HL-60 (cell line): ENCODE results near the gene ITGB5.

ENCODE experiments used
- DNase-seq, 2 experiments: peaks; one replicate each; pipeline ENCODE4 v3.0.0-alpha.2; 2010 to 2020; ENCODE audit warnings: low read depth in 1 of 2, low spot score in 1 of 2
- H3K27ac ChIP-seq: fragments of 250-450 bp; sonication (Bioruptor Pico); replicated peaks from 2 replicates; pipeline ENCODE4 v1.5.1; 2020; ENCODE audit warnings: mild to moderate bottlenecking, moderate library complexity
- H3K27me3 ChIP-seq: fragments of 250-450 bp; sonication (Bioruptor Pico); 2 replicates; pipeline ENCODE4 v1.5.1; 2021; ENCODE audit warnings: mild to moderate bottlenecking, moderate library complexity; ENCODE audit not compliant: insufficient read depth, poor library complexity, severe bottlenecking
- H3K4me3 ChIP-seq: replicated peaks from 2 replicates; pipeline ENCODE4 v1.5.1; 2011; ENCODE audit warnings: mild to moderate bottlenecking, control low read depth, low read length; ENCODE audit not compliant: insufficient read depth
- GABPA ChIP-seq: IDR thresholded peaks from 2 replicates; pipeline ENCODE4 v1.6.1; 2012; ENCODE audit warnings: low read depth
- POLR2AphosphoS5 ChIP-seq: IDR thresholded peaks from 2 replicates; pipeline ENCODE4 v1.6.1; 2012; ENCODE audit warnings: low read depth
- SPI1 ChIP-seq: IDR thresholded peaks from 2 replicates; pipeline ENCODE4 v1.6.1; 2012; ENCODE audit warnings: low read depth, mild to moderate bottlenecking, borderline replicate concordance
- TF ChIP-seq, protein P1 (sequence below): IDR thresholded peaks from one replicate; pipeline ENCODE4 v1.5.1; 2011; ENCODE audit warnings: low read length, control low read depth, inconsistent platforms; ENCODE audit not compliant: insufficient read depth
- TF ChIP-seq, protein P2 (sequence below): IDR thresholded peaks from 2 replicates; pipeline ENCODE4 v1.6.1; 2012; ENCODE audit warnings: low read depth; ENCODE audit not compliant: insufficient replicate concordance

Gene ITGB5

DNA sequence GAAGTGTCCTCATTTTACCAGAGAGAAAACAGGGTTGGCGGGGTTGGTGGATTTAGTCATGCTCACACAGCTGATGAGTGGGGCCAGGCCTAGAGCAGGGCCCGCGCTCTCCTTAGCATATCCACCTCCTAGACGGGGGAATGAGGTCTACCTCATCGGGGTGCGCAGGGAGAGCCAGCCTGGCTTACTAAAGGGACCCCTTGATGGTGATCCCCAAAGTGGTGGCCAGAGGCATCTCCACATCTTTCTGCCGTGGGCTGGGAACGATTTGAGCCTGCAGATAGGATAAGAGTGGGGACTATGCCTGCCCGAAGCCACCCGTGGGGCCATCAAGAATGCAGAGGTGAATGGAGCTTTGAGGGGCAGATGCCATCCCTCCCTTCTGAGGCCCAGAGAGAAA lies 87.5 kb downstream of the ITGB5 start:
- TF ChIP-seq GABPA (no peak), SPI1 (no peak), POLR2AphosphoS5 (no peak)
- TF ChIP-seq, protein P1, sequence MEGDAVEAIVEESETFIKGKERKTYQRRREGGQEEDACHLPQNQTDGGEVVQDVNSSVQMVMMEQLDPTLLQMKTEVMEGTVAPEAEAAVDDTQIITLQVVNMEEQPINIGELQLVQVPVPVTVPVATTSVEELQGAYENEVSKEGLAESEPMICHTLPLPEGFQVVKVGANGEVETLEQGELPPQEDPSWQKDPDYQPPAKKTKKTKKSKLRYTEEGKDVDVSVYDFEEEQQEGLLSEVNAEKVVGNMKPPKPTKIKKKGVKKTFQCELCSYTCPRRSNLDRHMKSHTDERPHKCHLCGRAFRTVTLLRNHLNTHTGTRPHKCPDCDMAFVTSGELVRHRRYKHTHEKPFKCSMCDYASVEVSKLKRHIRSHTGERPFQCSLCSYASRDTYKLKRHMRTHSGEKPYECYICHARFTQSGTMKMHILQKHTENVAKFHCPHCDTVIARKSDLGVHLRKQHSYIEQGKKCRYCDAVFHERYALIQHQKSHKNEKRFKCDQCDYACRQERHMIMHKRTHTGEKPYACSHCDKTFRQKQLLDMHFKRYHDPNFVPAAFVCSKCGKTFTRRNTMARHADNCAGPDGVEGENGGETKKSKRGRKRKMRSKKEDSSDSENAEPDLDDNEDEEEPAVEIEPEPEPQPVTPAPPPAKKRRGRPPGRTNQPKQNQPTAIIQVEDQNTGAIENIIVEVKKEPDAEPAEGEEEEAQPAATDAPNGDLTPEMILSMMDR: no peak
- TF ChIP-seq, protein P2, sequence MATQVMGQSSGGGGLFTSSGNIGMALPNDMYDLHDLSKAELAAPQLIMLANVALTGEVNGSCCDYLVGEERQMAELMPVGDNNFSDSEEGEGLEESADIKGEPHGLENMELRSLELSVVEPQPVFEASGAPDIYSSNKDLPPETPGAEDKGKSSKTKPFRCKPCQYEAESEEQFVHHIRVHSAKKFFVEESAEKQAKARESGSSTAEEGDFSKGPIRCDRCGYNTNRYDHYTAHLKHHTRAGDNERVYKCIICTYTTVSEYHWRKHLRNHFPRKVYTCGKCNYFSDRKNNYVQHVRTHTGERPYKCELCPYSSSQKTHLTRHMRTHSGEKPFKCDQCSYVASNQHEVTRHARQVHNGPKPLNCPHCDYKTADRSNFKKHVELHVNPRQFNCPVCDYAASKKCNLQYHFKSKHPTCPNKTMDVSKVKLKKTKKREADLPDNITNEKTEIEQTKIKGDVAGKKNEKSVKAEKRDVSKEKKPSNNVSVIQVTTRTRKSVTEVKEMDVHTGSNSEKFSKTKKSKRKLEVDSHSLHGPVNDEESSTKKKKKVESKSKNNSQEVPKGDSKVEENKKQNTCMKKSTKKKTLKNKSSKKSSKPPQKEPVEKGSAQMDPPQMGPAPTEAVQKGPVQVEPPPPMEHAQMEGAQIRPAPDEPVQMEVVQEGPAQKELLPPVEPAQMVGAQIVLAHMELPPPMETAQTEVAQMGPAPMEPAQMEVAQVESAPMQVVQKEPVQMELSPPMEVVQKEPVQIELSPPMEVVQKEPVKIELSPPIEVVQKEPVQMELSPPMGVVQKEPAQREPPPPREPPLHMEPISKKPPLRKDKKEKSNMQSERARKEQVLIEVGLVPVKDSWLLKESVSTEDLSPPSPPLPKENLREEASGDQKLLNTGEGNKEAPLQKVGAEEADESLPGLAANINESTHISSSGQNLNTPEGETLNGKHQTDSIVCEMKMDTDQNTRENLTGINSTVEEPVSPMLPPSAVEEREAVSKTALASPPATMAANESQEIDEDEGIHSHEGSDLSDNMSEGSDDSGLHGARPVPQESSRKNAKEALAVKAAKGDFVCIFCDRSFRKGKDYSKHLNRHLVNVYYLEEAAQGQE: no peak
- DNase-seq: no peak
- Histone ChIP-seq H3K4me3 (no peak overlapping the region), H3K27me3 (no peaks in the 10 kb centered on the region), H3K27ac (no peak overlapping the region)

DNA sequence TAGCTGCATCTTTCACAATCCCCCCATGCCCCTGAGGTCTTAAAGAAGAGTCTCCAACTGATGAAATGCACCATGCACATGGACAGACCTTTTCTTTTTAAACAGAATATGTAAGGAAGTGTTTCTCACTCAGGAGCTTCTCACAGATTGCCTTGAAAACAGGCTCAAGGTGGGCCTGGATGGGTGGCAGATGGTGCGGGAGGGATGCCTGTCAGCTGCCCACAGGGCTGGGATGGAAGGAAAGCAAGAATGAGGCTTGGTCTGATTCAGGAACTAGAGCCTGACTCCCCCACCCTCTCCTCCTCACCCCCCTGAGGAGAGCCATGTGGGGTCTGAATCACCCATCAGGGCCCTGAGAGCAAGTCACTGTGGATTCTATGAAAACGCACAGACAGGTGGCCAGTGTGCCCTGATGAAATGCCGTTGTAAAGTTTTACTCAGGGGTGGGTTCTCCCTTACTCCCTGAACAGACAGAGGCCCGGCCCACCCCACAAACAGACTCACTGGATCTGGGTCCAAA lies 89.7 kb downstream of the ITGB5 start:
- Histone ChIP-seq H3K27me3 (no peaks in the 10 kb centered on the region), H3K27ac (no peak overlapping the region), H3K4me3 (no peak overlapping the region)
- TF ChIP-seq POLR2AphosphoS5 (no peak), SPI1 (no peak), GABPA (no peak)
- TF ChIP-seq, protein P1: no peak
- TF ChIP-seq, protein P2: no peak
- DNase-seq: no peak

DNA sequence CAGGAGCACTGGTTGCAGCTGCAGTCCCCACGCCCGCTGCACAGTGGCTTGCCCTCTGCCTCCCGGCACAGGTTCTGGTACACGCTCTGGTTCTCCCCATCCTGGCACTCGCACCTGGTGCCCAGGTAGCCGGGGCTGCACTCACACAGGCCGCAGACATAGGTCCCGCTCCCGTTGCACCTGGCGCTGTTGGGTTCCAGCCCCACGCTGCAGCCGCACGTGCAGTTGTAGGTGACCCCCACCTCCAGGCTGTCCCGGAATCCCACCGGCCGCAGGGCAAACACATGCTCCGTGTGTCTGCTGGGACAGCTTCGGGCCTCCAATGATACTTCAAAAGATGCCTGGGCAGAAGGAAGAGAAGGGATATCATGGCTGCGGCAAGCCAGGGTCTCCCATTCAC lies 90.7 kb downstream of the ITGB5 start:
- Histone ChIP-seq H3K4me3 (no peak overlapping the region), H3K27ac (no peak overlapping the region), H3K27me3 (no peaks in the 10 kb centered on the region)
- no peak for DNase-seq
- TF ChIP-seq SPI1: no peak
- no peak for TF ChIP-seq POLR2AphosphoS5
- no peak for TF ChIP-seq GABPA
- TF ChIP-seq, protein P1: no peak
- TF ChIP-seq, protein P2: no peak
